GM18517 (cell line): ENCODE data around the gene NFRKB.

Experiments
- ATAC-seq: cut with Tn5 transposase; IDR thresholded peaks from one replicate; pipeline ENCODE4 v1.9.1; 2021; ENCODE audit warnings: mild to moderate bottlenecking, moderate library complexity; ENCODE audit not compliant: unreplicated experiment

The NFRKB gene

GRCh38 chr11:129895126-129896041 lies at the start of gene NFRKB:
Gene NFRKB, minus strand, starts transcription at chr11:129895578. Its CDS starts 2,729 bp downstream, at chr11:129892849.
- peak; percentile 85 for ATAC-seq

DNA sequence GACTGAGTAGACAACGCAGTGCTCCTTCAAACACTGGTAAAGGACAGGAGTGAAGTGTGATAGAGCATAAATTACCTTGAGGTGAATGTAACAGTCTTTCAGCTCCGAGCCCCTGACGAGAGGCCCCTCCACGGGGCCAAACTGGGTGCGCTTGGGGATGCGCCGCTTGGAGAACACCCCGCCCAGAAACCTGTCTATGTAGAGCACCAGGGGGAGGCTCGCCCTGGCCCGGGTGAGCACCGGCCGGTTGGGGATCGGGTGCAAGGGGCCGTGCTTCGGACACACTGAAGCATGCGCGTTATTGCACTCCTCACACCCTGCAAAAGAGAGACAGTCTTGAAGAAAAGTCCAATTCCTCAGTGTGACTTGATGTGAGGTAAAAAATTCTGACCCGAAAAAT lies 49.3 kb upstream of the NFRKB start:
- ATAC-seq, result no peak

DNA sequence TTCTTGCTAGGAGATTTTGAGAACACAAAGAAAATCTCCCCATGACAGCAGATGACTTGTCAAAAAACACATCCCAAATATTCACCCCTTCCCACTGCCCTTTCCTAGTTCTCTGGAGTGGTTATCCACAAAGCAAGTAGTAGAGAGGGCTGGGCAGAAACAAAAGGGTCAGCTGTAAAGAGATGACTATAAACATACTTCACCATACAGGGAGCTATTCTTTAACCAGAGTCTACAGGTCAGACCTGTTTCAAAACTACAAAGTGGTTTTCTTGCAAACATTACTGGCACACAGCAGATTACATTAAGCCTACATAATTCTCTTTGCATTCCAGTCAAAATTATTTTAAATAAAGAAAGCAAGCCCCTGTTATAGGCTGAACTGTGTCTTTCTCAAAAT lies 47.7 kb upstream of the NFRKB start:
- ATAC-seq, result no peak

GRCh38 chr11:129939510-129939909 lies 44.1 kb upstream of the NFRKB start:
- ATAC-seq, result no peak

GRCh38 chr11:129938764-129939163 lies 43.4 kb upstream of the NFRKB start:
- ATAC-seq, result no peak

- ATAC-seq, result no peak
These were observed 42.3 kb upstream of the NFRKB start for GRCh38 chr11:129937592-129938238.

- no peak for ATAC-seq
These were observed 40.3 kb upstream of the NFRKB start for GRCh38 chr11:129935723-129936122.

DNA sequence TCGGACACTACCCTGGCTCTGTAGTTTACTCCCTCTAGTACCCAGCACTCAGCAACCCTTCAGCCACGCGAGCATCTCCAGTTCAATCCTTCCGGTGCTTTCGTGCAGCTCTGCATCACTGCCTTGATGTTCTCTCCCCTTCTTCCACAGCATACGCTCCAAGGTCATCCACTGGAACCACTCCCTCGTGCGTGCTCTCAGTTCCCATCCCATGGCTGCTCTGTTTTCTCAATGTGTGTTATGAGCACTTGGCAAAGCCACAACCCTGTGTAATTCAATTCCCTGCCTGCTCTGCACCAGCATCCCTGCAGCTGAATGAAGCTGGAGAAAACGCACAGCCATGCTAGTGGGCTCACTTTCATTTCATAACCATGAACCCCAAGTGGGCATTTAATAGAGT lies 38.5 kb upstream of the NFRKB start:
- ATAC-seq, result no peak

DNA sequence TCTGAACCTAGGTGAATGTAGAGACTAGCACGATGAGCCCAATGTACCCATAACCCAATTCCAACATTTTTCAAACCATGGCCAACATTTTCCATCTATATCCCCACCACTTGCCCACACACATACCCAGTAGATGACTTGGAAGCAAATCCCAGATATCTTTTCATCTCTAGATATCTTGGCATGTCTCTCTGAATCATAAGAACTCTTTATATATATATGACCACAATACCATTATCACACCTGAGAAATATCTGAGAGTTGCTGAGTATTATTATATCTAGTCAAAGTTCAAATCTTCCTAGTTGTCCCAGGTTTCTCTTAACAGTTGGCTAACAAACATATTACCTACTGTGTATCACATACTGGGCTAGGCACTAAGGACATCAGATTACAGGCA lies 37.9 kb upstream of the NFRKB start:
- no peak for ATAC-seq

- no peak for ATAC-seq
These were observed 37.1 kb upstream of the NFRKB start for GRCh38 chr11:129932381-129933067.

DNA sequence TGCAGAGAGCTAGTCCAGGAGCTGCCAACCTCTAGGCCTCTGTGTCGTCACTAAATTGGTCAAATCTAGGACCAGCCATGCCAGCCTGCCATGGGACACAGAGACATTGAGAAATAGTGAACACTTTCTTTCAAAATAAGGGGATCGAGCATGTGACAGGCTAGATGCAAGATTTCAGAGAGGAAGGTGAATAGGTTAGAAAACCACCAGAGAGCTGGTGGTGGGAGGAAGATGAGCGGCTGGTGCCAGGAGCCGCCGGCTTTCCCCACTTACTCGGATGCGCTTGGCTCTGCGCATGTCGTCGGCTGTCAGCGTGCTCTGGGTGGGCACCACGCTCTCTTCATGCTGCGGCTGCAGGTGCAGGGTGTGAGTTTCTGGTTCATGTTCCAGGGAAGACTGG lies 35.4 kb upstream of the NFRKB start:
- ATAC-seq, result no peak

- ATAC-seq, result no peak
These were observed 34.9 kb upstream of the NFRKB start for GRCh38 chr11:129930296-129930695.

DNA sequence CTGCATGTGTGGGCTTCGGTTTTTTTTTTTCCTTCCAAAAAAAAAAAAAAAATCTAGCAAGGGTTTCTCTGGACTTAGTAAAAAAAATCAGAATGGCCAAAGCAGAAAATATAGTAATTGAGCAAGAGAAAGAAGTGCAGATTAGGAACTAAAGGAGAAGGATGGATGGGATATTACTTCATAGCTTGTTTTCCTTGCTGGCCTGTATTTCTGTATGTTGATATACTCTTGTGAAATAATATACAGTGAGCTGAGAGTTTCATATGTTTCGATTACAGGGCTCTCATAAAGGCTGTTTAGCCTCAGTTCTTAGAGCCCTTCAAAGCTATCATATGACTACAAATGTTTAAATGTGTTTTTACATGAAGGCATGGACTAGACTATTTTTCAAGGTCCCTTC lies 34.3 kb upstream of the NFRKB start:
- no peak for ATAC-seq

GRCh38 chr11:129928923-129929692 lies 33.7 kb upstream of the NFRKB start:
- ATAC-seq, result no peak

DNA sequence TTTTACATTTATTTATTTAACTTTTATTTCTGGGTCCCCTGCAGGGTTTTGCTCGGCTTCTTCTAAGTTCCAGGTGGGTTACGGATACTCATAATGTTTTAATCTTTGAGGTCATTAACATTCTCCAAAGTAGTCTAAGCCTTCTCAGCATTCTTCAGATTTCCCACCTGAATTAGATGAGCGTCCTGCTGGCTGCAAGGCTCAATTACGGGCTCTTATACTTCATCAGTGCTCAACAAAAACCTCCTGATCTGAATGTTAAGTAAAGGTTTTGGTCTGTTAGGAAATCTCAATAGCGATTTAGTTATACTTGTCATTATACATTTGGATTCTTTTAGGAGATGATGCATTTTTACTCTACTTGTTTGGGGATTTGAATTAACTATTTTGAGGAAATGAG lies 27.3 kb upstream of the NFRKB start:
- no peak for ATAC-seq

GRCh38 chr11:129918361-129918760 lies 23.0 kb upstream of the NFRKB start:
- ATAC-seq, result no peak

DNA sequence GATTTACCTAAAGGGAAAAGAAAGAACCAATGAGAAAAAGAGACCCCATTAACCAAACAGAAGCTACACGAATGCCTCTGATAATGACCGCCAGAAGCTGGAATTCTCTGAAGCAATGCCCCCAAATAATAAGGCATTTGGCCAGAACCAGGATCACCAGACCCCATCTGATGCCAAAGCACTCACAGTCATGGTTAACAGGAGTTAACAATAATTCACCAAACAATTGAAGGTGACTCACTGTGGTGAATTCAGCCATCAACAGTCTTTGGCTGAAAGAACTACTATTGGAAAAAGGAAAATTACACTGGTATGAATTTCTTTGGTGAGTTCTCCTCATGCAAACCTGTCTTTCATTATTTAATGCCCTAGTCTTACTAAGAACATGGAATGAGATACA lies 21.9 kb upstream of the NFRKB start:
- no peak for ATAC-seq

- ATAC-seq, result no peak
These were observed 15.9 kb upstream of the NFRKB start for GRCh38 chr11:129911298-129911697.

DNA sequence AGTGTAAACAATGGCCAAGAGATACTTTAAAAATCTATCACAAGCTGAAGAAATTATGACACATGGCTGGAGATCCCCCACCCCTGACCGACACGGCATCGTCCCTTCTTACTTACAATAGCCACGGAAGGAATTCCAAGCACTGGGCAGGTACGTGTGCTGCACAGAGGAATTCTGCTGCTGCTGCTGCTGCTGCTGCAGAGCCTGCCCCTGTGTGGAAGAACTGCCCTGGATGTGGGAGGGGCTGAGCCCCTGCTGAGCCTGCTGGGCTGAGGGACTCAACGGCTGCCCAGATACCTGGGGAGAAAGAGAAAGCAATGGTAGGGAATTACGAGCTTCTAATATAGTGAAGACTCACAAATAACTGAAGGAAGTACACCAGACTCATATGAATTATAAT lies 15.0 kb upstream of the NFRKB start:
- no peak for ATAC-seq

GRCh38 chr11:129905402-129905801 lies 10.0 kb upstream of the NFRKB start:
- no peak for ATAC-seq

- no peak for ATAC-seq
These were observed 684 bp upstream of the NFRKB start for GRCh38 chr11:129896062-129896461.
